H9 (cell line): ENCODE results near the gene LRCH1. TPM values are rescaled to one million over a fixed set of nuclear protein-coding genes. Genes with fewer than 3 reads are reported as not detected.

ENCODE experiments used
- DNase-seq: peaks from one replicate; pipeline ENCODE4 v3.0.0-alpha.2; 2017
- H2AFZ ChIP-seq: one replicate; pipeline ENCODE4 v1.6.1; 2013; ENCODE audit warnings: mild to moderate bottlenecking, low read length, control low read depth, moderate library complexity
- H2AK5ac ChIP-seq: 2 replicates; pipeline ENCODE4 v1.6.1; 2013; ENCODE audit warnings: low read length, control low read depth, mixed read lengths; ENCODE audit not compliant: insufficient read length
- H2BK120ac ChIP-seq: one replicate; pipeline ENCODE4 v1.6.1; 2013; ENCODE audit warnings: low read depth, mild to moderate bottlenecking, low read length, control low read depth, inconsistent platforms; ENCODE audit not compliant: poor library complexity, severe bottlenecking
- H2BK12ac ChIP-seq: 2 replicates; pipeline ENCODE4 v1.6.1; 2013; ENCODE audit warnings: low read length, control low read depth, mixed read lengths, low read depth; ENCODE audit not compliant: insufficient read length
- H2BK15ac ChIP-seq: 2 replicates; pipeline ENCODE4 v1.6.1; 2013; ENCODE audit warnings: low read depth, low read length, control low read depth
- H2BK20ac ChIP-seq: one replicate; pipeline ENCODE4 v1.6.1; 2013; ENCODE audit warnings: low read depth, mild to moderate bottlenecking, low read length, control low read depth, inconsistent platforms; ENCODE audit not compliant: poor library complexity, severe bottlenecking
- H2BK5ac ChIP-seq: 2 replicates; pipeline ENCODE4 v1.6.1; 2013; ENCODE audit warnings: low read length, control low read depth, mixed read lengths; ENCODE audit not compliant: insufficient read length
- H3K14ac ChIP-seq: 2 replicates; pipeline ENCODE4 v1.6.1; 2013; ENCODE audit warnings: low read length, control low read depth; ENCODE audit not compliant: insufficient read depth
- H3K18ac ChIP-seq: 2 replicates; pipeline ENCODE4 v1.6.1; 2013; ENCODE audit warnings: low read depth, mild to moderate bottlenecking, mixed read lengths, low read length, control low read depth; ENCODE audit not compliant: insufficient read length
- H3K23ac ChIP-seq: 2 replicates; pipeline ENCODE4 v1.6.1; 2013; ENCODE audit warnings: low read length, control low read depth, mixed read lengths, low read depth; ENCODE audit not compliant: insufficient read length
- H3K23me2 ChIP-seq: 2 replicates; pipeline ENCODE4 v1.6.1; 2013; ENCODE audit warnings: low read depth, mild to moderate bottlenecking, mixed read lengths, low read length, control low read depth; ENCODE audit not compliant: insufficient read length, poor library complexity, severe bottlenecking
- H3K27ac ChIP-seq: 2 replicates; pipeline ENCODE4 v1.5.1; 2013; ENCODE audit warnings: low read length, control low read depth, mixed read lengths, low read depth; ENCODE audit not compliant: insufficient read length
- H3K27me3 ChIP-seq: 2 replicates; pipeline ENCODE4 v1.6.1; 2013; ENCODE audit warnings: low read length, control low read depth, inconsistent platforms; ENCODE audit not compliant: insufficient read depth
- H3K4ac ChIP-seq: 2 replicates; pipeline ENCODE4 v1.6.1; 2013; ENCODE audit warnings: low read depth, mild to moderate bottlenecking, control low read depth, inconsistent platforms, low read length, moderate library complexity
- H3K4me1 ChIP-seq: 2 replicates; pipeline ENCODE4 v1.6.1; 2013; ENCODE audit warnings: low read length, control low read depth, inconsistent platforms; ENCODE audit not compliant: insufficient read depth
- H3K4me2 ChIP-seq: 2 replicates; pipeline ENCODE4 v1.6.1; 2013; ENCODE audit warnings: low read length, control low read depth, mixed read lengths; ENCODE audit not compliant: insufficient read length, insufficient read depth
- H3K56ac ChIP-seq: 2 replicates; pipeline ENCODE4 v1.6.1; 2013; ENCODE audit warnings: low read depth, mild to moderate bottlenecking, mixed read lengths, low read length, control low read depth; ENCODE audit not compliant: insufficient read length
- H3K79me1 ChIP-seq: 2 replicates; pipeline ENCODE4 v1.6.1; 2013; ENCODE audit warnings: low read depth, mild to moderate bottlenecking, moderate library complexity, low read length, control low read depth, inconsistent platforms; ENCODE audit not compliant: insufficient read depth, poor library complexity, severe bottlenecking
- H3K79me2 ChIP-seq: 2 replicates; pipeline ENCODE4 v1.6.1; 2013; ENCODE audit warnings: low read length, control low read depth, inconsistent platforms; ENCODE audit not compliant: insufficient read depth
- H3K9ac ChIP-seq: 2 replicates; pipeline ENCODE4 v1.6.1; 2013; ENCODE audit warnings: low read length, control low read depth, mixed read lengths; ENCODE audit not compliant: insufficient read length; ENCODE audit errors: extremely low read depth
- H3K9me3 ChIP-seq: one replicate; pipeline ENCODE4 v1.6.1; 2013; ENCODE audit warnings: low read depth, low read length, inconsistent platforms; ENCODE audit not compliant: control insufficient read depth
- H3T11ph ChIP-seq: one replicate; pipeline ENCODE4 v1.6.1; 2013; ENCODE audit warnings: mild to moderate bottlenecking, low read length, control low read depth, inconsistent platforms
- H4K20me1 ChIP-seq: one replicate; pipeline ENCODE4 v1.6.1; 2013; ENCODE audit not compliant: control insufficient read depth, insufficient read length, insufficient read depth
- H4K5ac ChIP-seq: 2 replicates; pipeline ENCODE4 v1.6.1; 2013; ENCODE audit warnings: low read depth, mild to moderate bottlenecking, mixed read lengths, low read length, control low read depth; ENCODE audit not compliant: insufficient read length
- H4K8ac ChIP-seq: replicated peaks from 2 replicates; pipeline ENCODE4 v1.6.1; 2013; ENCODE audit warnings: low read length, control low read depth, mixed read lengths, low read depth; ENCODE audit not compliant: insufficient read length
- H4K91ac ChIP-seq: 2 replicates; pipeline ENCODE4 v1.6.1; 2013; ENCODE audit warnings: low read depth, mild to moderate bottlenecking, moderate library complexity, mixed read lengths, low read length, control low read depth; ENCODE audit not compliant: insufficient read length
- H3K27ac Mint-ChIP-seq, 3 experiments: 2 replicates in 2 of 3; 3 replicates in 1 of 3; pipeline ENCODE4 v1.8.0; 2020 to 2021; ENCODE audit warnings: mixed read lengths in 3 of 3, mild to moderate bottlenecking in 1 of 3, moderate library complexity in 1 of 3
- H3K27me3 Mint-ChIP-seq: 2 replicates; pipeline ENCODE4 v1.8.0; 2021; ENCODE audit warnings: low read depth, mild to moderate bottlenecking, moderate library complexity, mixed read lengths
- H3K36me3 Mint-ChIP-seq, 3 experiments: 2 replicates in 2 of 3; 3 replicates in 1 of 3; pipeline ENCODE4 v1.8.0; 2020 to 2021; ENCODE audit warnings: low read depth in 3 of 3, mixed read lengths in 3 of 3; ENCODE audit not compliant: insufficient read depth in 1 of 3
- H3K4me1 Mint-ChIP-seq, 2 experiments: 2 replicates each; pipeline ENCODE4 v1.8.0; 2020; ENCODE audit warnings: mixed read lengths in 2 of 2
- H3K4me3 Mint-ChIP-seq, 2 experiments: 2 replicates in 1 of 2; 3 replicates in 1 of 2; pipeline ENCODE4 v1.8.0; 2020 to 2021; ENCODE audit warnings: mild to moderate bottlenecking in 2 of 2, mixed read lengths in 2 of 2, moderate library complexity in 1 of 2
- H3K9me3 Mint-ChIP-seq, 2 experiments: 2 replicates in 1 of 2; 3 replicates in 1 of 2; pipeline ENCODE4 v1.8.0; 2020; ENCODE audit warnings: mild to moderate bottlenecking in 2 of 2, mixed read lengths in 2 of 2, moderate library complexity in 1 of 2
- WGBS: extraction: QIAGEN DNeasy Blood & Tissue Kit; methylation state at CpG from one replicate; pipeline ENCODE4 v1.1.7; 2013; ENCODE audit warnings: missing lambda C conversion rate, low lambda C conversion rate, mixed read lengths; ENCODE audit not compliant: insufficient read length; ENCODE audit errors: extremely low coverage; 5-methylcytosine and 5-hydroxymethylcytosine counted together
- total RNA-seq: library from RNA; stranded (reverse); gene quantifications from 2 replicates; pipeline ENCODE4 v1.2.1, GENCODE V29; 2021
- TF ChIP-seq, protein P1 (sequence below): fragments of 200-600 bp; sonication (generic); conservative IDR thresholded peaks from 3 replicates; pipeline ENCODE4 v1.8.0; 2021; ENCODE audit warnings: antibody characterized with exemption, mild to moderate bottlenecking

LRCH1 gene
- total RNA-seq, 1 experiment from 2014 or later: 8.0 TPM

- H2AFZ ChIP-seq: no peak overlapping the region
- H4K8ac ChIP-seq: no peak overlapping the region
- no peaks in the 10 kb centered on the region for H4K20me1 ChIP-seq
- no peak overlapping the region for H4K5ac ChIP-seq
- no peak overlapping the region for H3K56ac ChIP-seq
- H2AK5ac ChIP-seq: no peak overlapping the region
- H3K79me1 ChIP-seq: no peaks in the 10 kb centered on the region
- no peak overlapping the region for H2BK15ac ChIP-seq
- Mint-ChIP-seq H3K4me3 (no peak overlapping the region), H3K36me3 (no peaks in the 10 kb centered on the region; a peak in 1 of 7 replicates), H3K27me3 (no peaks in the 10 kb centered on the region), H3K9me3 (no peaks in the 10 kb centered on the region), H3K27ac (no peak overlapping the region), H3K4me1 (peaks cover 9 to 15% of the 10 kb centered on the region in 2 experiments)
- no peaks in the 10 kb centered on the region for H3K9me3 ChIP-seq
- H3K79me2 ChIP-seq: no peaks in the 10 kb centered on the region; the same call in 1 of the 2 replicates
- H3K4ac ChIP-seq: no peak overlapping the region
- no peak overlapping the region for H2BK20ac ChIP-seq
- WGBS: no CpG with 5 or more reads among the region's 4 CpGs
- H3K4me2 ChIP-seq: no peak overlapping the region
- H3K23ac ChIP-seq: no peak overlapping the region
- H3K4me1 ChIP-seq: peaks cover 4% of the 10 kb centered on the region
- H4K91ac ChIP-seq: no peak overlapping the region
- no peak overlapping the region for H2BK5ac ChIP-seq
- TF ChIP-seq, protein P1, sequence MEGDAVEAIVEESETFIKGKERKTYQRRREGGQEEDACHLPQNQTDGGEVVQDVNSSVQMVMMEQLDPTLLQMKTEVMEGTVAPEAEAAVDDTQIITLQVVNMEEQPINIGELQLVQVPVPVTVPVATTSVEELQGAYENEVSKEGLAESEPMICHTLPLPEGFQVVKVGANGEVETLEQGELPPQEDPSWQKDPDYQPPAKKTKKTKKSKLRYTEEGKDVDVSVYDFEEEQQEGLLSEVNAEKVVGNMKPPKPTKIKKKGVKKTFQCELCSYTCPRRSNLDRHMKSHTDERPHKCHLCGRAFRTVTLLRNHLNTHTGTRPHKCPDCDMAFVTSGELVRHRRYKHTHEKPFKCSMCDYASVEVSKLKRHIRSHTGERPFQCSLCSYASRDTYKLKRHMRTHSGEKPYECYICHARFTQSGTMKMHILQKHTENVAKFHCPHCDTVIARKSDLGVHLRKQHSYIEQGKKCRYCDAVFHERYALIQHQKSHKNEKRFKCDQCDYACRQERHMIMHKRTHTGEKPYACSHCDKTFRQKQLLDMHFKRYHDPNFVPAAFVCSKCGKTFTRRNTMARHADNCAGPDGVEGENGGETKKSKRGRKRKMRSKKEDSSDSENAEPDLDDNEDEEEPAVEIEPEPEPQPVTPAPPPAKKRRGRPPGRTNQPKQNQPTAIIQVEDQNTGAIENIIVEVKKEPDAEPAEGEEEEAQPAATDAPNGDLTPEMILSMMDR: no peak
- no peaks in the 10 kb centered on the region for H3K23me2 ChIP-seq
- no peak overlapping the region for H2BK120ac ChIP-seq
- H3K14ac ChIP-seq: no peak overlapping the region
- no peak overlapping the region for H3T11ph ChIP-seq
- H3K9ac ChIP-seq: no peak overlapping the region
- H3K27ac ChIP-seq: no peak overlapping the region
- no peaks in the 10 kb centered on the region for H3K27me3 ChIP-seq
- DNase-seq: no peak
- no peak overlapping the region for H3K18ac ChIP-seq
- no peak overlapping the region for H2BK12ac ChIP-seq
Measured at GRCh38 chr13:46648166-46648607, 95.2 kb downstream of the LRCH1 start.
